22Rv1 (cell line): ENCODE results near the gene ZNF106.

Source experiments
- CTCF ChIP-seq: fragments of 450-650 bp; IDR thresholded peaks from 2 replicates; pipeline ENCODE4 v1.5.1; 2017; ENCODE audit warnings: mild to moderate bottlenecking
- ZFX ChIP-seq: fragments of 450-650 bp; IDR thresholded peaks from 2 replicates; pipeline ENCODE4 v1.6.1; 2017; ENCODE audit warnings: antibody characterized with exemption, borderline replicate concordance

GRCh38 chr15:42419369-42419768 lies 71.6 kb downstream of the ZNF106 start:
- no peak for TF ChIP-seq CTCF
- TF ChIP-seq ZFX: no peak
